ENCODE results near the gene CGNL1. TPM values are rescaled to one million over a fixed set of nuclear protein-coding genes. Genes with fewer than 3 reads are reported as not detected.

CGNL1 gene
- total and polyA plus RNA-seq, 10 of the 15 experiments (the other 5 are each of a cell fraction or from before 2014, with no cell fraction given) = under 0.01 to 0.27 (median 0.04) TPM; not detected in 3

- DNase-seq (ENCODE audit: low read depth, low spot score) (no peak), FAIRE-seq (no peak), ATAC-seq (no peak)
- H3K4me2 ChIP-seq (ENCODE audit: control insufficient read depth, insufficient read depth) = peak overlapping the region; percentile 48; the same call in 1 of the 2 replicates
- intact Hi-C loops (cut with micrococcal nuclease; ENCODE audit: unreplicated experiment) = loop anchor here (5.0 kb wide), 1 partner anchor 393 kb away; no protein-coding TSS in a partner anchor
- no TSS peak for BruUV-seq (replicated peaks)
- ChIA-PET CTCF (interaction anchor here (1.8 to 7.0 kb wide), 2 partner anchors 12 to 198 kb away, joined by 7 to 101 read pairs; no protein-coding TSS in a partner anchor), SMC1A (ENCODE audit: uncharacterized antibody, unreplicated experiment) (no interaction called here), RAD21 (ENCODE audit: unreplicated experiment) (interaction anchor here (4.6 kb wide), 1 partner anchor 11 kb away, joined by 34 read pairs; no protein-coding TSS in a partner anchor), POLR2A (no interaction called here)
- peaks cover 7% of the 10 kb centered on the region for H3K9me3 ChIP-seq (replicated peaks; ENCODE audit: control insufficient read depth, insufficient read depth, low read length)
- H2AFZ ChIP-seq (ENCODE audit: control insufficient read depth, low read depth, low read length) = peak overlapping the region; percentile 74; the same call in 1 of the 2 replicates
- no peaks in the 10 kb centered on the region for H3K36me3 ChIP-seq (ENCODE audit: control insufficient read depth in 2 of 2, insufficient read depth in 2 of 2, low read length in 1 of 2)
- peaks cover 0 to under 1% of the 10 kb centered on the region in 2 experiments; a peak in 2 of 4 replicates for H3K27me3 ChIP-seq (replicated peaks in 1 of 2; ENCODE audit: control insufficient read depth in 2 of 2, insufficient read depth in 2 of 2, low read length in 1 of 2)
- 31% methylated on average over 3 of the region's 3 CpGs for WGBS (ENCODE audit: insufficient coverage, insufficient replicate concordance, low lambda C conversion rate, missing lambda C conversion rate)
- H3K27ac ChIP-seq (ENCODE audit: control insufficient read depth, insufficient read depth) = 0 out of 2 replicates have a peak overlapping the region, but pooled peaks have one; percentile 31
- no peaks in the 10 kb centered on the region for H3K79me2 ChIP-seq (ENCODE audit: control insufficient read depth, insufficient read depth, low read length)
- in situ Hi-C loops (cut with MboI) = loop anchor here (25.0 kb wide), 2 partner anchors 528 to 728 kb away; no protein-coding TSS in a partner anchor
- no peaks in the 10 kb centered on the region for H4K20me1 ChIP-seq (ENCODE audit: control insufficient read depth, insufficient read depth)
- no peak overlapping the region for H3K4me3 ChIP-seq
- no peak overlapping the region for H3K9ac ChIP-seq (ENCODE audit: control insufficient read depth, insufficient read depth, low read length)
- H3K4me1 ChIP-seq (ENCODE audit: control insufficient read depth, insufficient read depth, low read length) = peaks cover 12% of the 10 kb centered on the region
- TF ChIP-seq JUNB (IDR thresholded peaks at IDR 0.05) (no peak), BCL11A (IDR thresholded peaks at IDR 0.05; ENCODE audit: low read depth, low read length) (no peak), KDM1A (IDR thresholded peaks at IDR 0.05; ENCODE audit: borderline replicate concordance) (no peak), MXI1 (IDR thresholded peaks at IDR 0.05; ENCODE audit: low read depth, low read length) (no peak), MEF2B (IDR thresholded peaks at IDR 0.05; ENCODE audit: partially characterized antibody, poor library complexity, severe bottlenecking) (no peak), TAF1 (IDR thresholded peaks at IDR 0.05; ENCODE audit: borderline replicate concordance, low read depth, low read length) (no peak), KLF5 (IDR thresholded peaks at IDR 0.05; ENCODE audit: partially characterized antibody) (no peak), CEBPB (IDR thresholded peaks at IDR 0.05; ENCODE audit: borderline replicate concordance in 1 of 2, low read depth in 2 of 2, low read length in 2 of 2) (no peak), GATAD2B (conservative IDR thresholded peaks at IDR 0.05; ENCODE audit: low read depth) (no peak), POLR2AphosphoS2 (IDR thresholded peaks at IDR 0.05; ENCODE audit: low read depth, low read length) (no peak), BMI1 (IDR thresholded peaks at IDR 0.05; ENCODE audit: borderline replicate concordance) (no peak), NKRF (conservative IDR thresholded peaks at IDR 0.05) (no peak), YY1 (IDR thresholded peaks at IDR 0.05; ENCODE audit: low read depth, low read length) (no peak)
Observed at GRCh38 chr15:57540211-57540610, 163.9 kb downstream of the CGNL1 start.

All from GM12878 (cell line).